ENCODE results near the gene SCN7A.
"Not testable (repeated sequence)": the region's sequence is repeated elsewhere in the genome, so short reads cannot be mapped to it uniquely, and the experiment has no call there.

The SCN7A gene

DNA sequence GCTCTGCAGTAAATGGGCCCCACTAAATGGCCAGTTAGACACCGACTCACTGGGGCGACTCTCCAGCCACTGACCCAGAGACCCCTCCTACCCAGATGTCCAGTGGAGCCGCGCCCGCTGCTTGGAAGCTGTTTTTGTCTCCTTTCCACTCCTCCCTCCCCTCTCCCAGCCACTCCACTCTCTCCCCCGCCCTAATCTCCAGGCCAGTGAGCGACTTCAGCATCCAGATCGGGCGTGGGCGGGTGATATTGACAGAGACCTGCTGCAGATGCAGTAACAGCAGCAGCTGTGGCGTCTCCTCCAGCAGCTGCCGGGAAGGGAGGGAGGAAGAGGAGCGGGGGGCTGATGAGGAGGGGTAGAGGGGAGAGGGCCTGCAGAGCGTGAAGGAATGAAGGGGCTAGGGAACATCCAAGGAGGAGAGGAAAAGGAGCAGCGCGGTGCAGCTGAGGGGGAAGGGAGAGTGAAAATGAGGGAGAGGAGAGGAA, at the start of gene SCN7A:
Gene SCN7A, minus strand, starts transcription at position 110 of the 485 bp plus-strand sequence. CDS start 16,553 bp downstream, outside the sequence.
- no peak for DNase-seq

DNA sequence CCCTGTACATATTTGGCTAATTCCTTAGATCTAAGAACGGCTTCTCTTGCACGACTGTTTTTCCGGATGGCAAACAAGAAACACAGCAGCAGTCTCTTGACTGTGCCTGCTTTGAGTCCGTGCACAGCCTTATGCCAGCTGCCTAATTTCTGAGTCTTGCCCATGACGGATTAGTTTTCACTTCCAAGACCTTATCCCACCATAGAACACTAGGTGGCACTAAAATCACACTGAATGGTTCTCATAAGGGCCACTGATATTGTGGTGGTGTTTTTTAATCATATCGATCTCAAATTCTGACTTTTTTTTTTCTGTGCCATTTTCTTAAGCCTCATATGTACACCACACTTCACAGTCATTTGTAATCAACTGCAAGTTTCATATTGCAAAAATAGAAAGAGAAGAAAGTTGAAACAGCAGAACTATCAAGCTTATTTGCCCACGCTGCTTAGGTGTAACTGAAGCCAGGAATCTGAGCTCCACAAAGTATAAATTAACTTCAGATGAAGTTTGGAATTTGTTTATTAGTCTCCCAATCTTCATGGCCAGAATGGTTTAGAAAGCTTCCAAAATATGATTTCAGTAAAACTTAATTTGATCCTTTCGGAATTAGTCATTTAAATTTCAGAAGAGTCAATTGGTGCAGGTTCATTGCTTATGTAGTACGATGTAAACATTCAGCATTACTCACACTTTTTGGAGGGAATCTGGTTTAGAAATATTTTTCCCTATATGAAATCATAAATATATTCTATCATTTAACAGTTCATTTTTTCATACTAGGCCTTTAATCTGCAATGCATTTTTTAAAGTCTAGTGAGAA, 45.5 kb upstream of the SCN7A start:
- no peak for DNase-seq

DNA sequence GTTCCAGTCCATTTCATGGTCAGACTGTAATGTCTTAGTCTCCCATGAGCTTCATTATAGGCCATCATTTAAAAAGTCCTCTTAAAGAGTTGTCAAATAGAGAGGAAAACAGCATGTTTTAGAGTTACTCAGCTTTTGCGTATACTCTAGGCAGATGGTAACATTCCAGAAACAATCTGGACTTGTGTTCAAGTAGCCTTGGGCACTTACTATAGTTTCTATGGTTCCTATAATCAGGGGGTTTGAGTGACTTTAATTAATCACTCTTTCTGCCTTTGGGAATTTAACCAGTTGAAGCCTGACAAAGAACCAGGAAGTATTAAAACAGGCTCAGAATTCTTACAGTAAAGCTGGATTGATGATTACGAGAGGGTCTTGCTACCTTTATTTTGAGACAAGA, 42.1 kb upstream of the SCN7A start:
- DNase-seq, result no peak

DNA sequence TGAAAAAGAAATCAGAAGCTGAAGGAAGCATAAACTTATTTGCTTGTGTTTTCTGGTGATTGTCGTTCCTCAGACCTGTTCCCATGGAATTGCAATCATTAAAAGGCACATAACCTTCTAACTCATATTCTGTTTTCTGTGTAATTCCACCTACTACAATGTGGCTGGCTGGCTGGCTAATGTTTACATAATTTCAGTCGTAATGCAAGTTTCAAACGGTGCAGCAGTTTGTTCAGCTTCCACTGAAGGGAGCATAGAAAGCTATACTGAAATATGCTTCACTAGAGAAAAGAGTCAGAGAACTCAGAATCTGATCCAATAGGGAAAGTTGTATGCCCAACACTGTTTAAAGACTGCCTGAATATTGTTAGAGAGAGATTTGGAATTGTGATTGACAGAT, 27.1 kb upstream of the SCN7A start:
- DNase-seq, result no peak

DNA sequence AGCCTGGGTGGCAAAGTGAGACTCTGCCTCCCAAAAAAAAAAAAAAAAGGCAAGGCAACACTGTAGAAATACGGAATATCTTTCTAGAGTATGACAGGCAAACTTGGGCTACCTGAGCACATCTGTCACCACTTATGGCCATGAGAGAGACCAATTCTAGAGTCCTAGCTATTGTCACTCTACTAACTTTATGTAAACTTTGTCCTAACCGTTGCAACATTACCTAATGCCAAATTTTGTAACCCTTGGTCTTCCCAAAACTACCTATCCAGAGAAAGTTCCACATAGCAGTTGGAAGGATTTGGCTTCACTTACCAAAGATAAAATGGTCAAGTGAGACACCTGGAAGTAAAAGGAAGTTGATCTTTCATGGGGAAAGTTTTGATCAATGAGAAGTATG, 26.6 kb upstream of the SCN7A start:
- no peak for DNase-seq

DNA sequence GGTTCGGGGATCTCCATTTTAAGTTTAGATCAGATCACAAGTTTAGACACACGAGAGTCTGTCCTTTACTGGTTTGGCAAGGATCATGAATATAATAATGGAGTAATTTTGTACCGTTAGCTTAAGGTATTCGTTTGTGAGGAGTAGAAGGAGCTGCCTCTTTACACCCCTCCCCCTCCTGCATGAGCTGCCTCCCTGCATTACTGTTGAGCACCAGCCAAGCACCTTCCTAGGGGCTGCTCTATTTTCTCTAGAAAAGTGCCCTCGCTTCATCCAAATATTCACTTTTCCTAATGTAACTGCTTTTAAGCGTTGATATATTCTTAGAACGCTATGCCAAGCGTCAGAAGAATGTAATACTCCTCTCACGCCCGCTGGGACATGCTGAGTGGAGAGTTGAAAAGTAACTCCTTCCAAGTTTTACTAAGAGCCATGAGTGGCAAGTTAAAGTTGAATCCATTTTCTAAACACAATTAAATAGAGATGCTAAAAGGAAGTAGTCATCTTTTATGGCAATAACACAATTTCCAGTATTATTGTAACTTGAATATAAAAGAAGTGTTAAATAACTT, 25.4 kb upstream of the SCN7A start:
- DNase-seq, result no peak

DNA sequence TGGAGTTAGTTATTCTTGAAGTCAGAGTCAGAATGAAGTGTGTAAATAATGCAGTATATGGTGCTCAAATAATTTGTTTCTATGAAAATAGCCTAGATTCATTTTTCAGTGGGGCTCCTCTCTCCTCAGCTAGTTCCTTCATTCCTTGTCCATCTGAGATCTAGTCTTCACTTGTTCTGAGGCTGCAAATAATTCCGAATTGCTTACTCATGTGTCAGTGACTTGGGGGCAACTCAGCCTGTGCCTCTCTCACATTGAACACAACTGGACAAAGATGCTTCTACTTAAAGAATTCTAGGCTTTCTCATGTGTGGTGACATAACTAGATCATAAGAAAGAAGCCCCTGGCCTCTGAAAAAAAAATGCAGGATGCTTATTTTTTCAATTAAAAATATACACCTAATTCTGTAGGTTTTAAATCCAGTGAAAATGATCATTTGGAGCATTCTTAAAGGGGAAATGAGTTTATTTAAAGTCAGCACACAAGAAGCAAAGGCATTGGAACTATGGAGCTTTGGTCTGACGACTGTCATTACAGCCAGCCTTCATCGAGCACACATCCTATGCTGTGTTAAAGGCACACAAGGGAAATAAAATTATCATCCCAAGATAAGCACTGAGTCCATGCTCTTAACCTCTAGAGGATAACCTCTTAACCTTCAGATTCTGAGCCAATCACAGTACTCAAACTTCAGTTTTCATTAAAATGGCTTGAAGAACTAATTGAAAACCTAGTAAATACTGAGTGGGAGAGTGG, 24.8 kb upstream of the SCN7A start:
- DNase-seq, result no peak

DNA sequence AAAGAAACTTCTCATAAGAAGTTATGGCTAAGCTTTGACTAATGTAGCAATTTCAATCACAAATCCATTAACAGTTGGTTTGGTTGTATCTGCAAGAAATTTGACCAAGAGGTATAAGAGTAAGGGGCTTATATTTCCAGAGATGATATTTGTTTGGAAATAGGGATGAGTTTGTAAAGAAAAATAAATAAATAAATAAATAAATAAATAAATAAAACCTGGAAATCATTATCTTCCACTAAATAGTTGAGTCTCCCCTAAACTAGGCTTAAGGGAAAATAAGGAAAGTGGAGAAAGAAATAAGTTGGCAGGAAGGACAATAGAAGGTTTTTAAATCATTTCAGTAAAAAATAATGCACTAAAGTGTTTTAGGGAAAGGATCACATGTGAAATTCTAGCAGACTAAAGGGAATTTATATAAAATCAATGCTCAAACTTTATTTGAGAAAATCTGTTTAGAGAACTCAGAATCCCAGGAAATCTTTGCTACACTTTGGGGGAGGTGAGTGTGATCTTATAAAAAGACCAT, 23.5 kb upstream of the SCN7A start:
- DNase-seq, result no peak

DNA sequence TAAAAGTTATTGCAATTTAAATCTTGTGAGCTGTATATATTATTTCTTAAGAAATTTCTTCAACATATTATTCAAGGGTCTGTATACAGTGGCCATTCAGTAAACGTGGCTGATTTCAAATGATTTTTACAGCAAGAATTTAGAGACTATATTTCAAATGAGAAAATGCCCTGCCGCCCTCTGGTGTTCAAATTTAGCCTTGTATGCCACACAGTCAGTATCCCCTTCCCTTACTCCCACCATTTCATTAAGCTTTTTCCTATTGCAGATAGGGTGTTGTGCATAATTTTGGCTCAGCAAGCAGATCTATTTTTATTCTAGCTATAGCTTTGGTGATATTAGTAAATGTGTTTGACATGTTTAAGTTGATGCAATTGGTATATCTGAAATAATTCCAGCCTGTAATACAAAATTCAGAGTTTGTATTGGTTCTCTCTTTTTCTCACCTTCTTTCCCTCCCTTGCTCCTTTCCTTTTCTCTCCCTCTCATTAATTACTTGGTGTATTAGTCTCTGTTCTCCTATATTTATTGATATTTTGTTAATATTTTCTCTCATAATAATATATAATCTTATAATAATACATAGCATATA, 22.8 kb upstream of the SCN7A start:
- no peak for DNase-seq

DNA sequence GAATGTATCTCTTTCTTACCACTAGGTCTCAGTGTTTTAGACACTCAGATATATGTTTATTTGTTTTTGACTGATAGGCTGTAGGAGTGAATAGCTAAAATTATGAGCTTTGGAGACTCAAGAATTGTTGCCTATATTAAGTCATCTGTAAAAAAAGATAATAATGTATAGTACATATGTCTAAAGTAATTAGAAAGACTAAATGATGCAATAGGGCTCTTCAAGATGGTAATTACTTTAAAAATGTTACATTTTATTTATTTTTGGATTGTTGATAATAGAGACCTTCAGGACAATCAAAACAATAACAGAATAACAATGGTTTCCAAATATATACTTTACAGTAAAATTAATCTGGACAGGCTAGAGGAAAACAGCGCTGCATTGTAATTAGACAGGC, 19.9 kb upstream of the SCN7A start:
- DNase-seq, result no peak

DNA sequence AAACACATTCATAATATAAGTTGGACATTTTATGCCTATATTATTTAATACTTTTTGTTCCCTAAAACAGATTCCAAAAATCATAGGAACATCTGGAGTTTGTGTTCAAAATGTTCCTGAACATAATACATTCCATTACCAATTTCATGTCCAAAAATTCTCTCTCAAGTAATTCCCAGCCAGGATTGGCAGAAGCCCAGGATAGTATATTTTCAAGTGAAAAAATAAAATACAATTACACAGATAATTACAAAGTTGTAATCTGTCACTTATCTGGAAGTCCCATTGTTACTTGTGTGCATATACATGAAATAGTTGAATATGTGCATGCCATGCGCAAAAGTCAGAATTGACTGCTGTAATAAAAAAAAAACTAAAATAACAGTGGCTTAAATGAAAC, 5.2 kb upstream of the SCN7A start:
- DNase-seq, result no peak

DNA sequence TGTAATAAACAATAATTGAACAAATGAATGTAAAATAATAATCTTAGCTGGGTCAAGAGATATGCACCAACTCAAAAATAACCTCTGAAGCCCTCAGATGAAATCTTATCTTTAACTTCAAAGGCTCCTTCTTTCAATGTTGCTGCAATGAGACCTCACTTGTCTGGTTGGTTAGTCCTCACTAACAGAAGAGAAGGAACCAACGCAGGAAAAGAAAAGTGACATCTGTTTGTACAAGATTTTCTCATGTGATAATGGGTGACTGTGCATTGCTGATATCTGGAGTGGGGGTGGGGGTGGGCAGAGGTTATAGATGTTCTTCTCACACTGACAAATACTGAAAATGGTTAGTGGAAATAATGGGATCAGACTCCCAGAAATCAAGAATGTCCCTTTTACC, 2.6 kb downstream of the SCN7A start:
- DNase-seq, result no peak

DNA sequence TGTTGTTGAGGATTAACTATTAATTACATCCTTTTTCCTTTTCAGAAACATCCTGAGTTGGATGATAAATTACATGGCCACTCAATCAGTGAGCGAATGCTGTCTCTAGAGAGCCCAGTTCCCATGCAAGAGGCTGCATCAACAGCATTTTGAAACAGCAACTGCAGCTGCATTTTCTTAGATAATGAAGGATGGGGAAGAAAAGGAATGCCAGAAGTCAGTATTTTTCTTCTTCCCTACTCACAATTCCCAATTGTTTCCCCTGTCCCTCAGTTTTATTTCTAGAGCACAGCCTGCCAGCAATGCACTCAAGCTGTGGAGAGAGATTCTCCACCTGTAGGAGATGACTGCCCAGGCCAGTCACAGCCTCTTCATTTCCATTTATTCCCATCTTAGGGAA, 6.9 kb downstream of the SCN7A start:
- no peak for DNase-seq

DNA sequence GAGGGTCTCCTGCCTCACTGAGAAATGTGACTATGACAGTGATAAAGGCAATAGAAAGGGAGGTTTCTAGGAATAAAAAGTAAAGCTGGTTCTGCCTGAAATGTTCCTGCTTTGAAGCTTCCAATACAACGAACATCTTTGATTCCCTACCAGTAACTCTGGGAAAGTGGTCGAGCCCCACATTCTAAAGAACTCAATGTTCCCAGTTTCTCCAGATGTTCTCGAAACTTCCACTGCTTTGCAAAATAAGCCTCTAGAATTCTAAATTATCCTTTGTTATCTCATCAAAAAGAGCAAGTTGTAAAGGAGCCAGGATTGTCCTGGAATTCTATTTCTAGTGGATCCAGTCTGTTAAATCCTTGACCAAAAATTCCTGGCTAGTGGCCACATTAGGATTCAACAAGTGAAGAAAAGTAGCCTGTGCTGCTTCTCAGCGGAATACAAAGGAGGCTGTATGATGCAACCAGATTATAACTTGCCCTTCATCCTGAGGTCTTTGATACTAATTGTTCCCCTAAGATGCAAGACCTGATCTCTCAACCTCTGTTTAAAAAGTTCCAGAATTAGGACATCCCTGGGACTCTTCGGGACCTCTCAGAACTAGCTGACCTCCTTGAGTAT, 8.4 kb downstream of the SCN7A start:
- no peak for DNase-seq

DNA sequence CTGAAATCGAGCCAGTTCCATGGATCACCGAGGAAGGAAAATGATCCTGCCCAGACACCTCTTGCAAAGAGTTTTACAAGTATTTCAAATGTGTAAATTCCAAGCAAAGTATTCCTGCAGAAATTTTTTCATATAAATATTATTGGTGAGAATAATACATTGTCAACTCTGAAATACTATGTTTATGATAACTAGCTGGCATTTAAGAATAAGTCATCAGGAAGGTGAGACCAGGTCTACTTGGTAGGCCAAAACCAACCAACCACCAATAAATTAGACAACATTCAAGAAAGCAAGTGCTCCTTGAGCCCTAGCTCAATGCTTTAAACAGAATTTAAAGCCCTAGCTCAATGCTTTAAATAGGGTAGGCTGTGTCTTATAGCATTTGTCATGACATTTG, 21.7 kb downstream of the SCN7A start:
- DNase-seq, result no peak

DNA sequence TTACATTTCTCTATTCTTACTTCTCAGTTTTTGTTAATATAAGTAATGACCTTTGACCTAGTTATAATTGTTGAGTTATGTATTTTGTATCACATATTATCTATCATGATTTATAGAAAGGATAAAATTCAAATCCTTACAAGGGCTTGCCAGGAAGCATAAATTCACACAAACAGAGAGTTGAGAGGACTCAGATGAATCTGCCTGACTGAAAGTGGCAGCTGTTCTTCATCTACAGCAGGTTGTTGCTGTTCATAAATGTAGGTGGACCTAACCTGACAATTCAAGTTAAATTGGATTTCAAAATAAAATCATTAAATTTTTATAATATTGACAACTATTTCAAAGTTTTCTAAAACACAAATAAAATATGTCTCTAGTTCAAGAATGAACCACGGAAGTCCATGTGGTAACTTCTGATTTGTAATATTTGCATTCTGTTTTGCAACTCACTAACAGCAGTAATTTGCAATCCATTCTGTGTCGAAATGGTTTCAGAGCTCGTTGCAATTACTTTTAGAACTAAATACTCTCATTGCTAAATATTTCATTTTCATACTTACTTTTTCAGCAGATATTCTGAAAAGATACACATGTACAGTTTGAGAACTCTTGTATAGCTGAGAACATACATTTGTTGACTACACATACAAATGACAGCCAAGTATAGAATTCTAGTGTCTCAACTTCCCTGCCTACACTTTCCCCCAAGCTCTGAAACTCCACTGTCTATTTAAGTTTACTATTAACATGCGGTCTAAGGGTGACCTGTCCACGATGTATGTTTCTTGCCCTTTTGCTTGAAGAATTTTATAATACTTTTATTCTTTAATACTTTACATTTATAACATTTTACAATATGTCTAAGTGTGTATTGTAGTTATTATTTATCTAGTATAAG, 25.7 kb downstream of the SCN7A start:
- no peak for DNase-seq

DNA sequence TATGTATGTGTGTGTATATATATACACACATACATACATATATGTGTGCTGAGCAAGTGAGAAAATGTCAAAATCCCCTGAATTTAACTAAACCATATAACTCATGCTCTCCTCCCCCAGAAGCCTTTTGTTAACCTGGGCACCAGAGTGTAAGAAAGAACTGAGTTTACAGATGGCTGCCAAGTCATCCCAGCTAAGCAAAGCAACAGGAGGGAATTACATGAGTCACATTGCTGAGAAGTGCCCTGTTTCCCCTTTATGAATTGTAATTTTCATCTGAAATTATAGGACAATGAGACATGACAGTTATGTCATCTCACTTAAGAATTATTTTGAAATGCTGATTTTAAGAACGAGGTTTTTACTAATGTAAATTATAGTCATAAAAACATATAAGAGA, 29.9 kb downstream of the SCN7A start:
- no peak for DNase-seq

DNA sequence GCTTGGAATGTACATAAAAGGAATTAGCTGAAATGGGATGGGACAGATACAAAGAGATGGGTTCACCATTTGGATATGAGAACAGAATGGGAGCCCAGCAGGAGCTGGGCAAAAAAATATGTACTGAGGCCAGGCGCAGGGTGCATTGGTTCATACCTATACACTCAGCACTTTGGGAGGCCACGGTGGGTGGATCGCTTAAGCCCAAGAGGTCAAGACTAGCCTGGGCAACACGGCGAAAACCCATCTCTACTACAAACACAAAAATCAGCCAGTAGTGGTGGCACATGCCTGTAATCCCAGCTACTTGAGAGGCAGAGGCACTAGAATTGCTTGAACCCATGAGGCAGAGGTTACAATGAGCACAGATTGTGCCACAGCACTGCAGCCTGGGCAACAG, 30.4 kb downstream of the SCN7A start:
- DNase-seq, result no peak

DNA sequence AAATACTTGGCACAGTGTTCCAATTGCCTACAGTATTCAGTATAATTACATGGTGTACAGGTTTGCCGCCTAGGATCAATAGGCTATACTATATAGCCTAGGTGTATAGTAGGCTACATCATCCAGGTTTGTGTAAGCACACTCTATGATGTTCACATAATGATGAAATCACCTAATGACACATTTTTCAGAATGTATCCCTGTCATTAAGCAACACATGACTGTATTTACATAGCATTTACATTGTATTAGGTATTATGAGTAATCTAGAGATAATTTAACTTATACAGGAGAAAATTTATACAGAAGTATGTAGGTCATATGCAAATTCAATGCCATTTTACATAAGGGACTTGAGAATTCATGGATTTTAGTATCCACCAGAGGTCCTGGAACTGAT, 35.4 kb downstream of the SCN7A start:
- DNase-seq, result no peak

DNA sequence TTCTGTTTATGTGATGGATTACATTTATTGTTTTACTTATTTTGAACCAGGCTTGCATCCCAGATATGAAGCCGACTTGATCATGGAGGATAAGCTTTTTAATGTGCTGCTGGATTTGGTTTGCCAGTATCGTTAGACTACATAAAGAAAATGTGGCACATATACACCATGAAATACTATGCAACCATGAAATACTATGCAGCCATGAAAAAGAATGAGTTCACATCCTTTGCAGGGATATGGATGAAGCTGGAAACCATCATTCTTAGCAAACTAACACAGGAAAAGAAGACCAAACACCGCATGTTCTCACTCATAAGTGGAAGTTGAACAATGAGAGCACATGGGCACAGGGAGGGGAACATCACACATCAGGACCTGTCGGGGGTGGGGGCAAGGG, 38.2 kb downstream of the SCN7A start:
- DNase-seq, result not testable (repeated sequence)

DNA sequence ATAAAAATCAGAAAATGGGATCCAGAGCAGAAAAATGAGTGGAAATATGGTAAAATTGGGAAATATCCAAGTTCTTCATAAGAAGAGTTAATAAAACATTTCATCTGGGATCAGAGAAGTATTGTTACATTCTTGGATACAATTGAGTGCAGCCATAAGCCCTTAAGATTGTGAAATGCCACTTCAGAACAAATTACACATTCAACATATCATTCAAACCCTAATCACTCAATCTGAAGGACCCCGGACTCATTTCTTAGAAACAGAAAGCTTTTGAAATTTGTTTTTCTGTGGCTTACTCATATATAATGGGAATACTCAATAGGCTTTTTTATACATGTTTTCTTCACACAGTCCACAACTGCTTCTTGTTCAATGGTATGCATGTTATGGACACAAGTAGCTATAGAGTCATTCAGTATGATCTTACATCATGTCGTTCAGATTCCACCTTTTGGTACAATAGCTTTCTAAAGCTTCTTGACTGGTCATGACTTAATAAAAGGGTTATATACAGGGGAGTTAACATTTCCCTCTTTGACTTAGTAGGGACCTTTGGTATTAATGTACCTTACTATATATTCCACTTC, 39.9 kb downstream of the SCN7A start:
- DNase-seq, result no peak

Measured in stimulated activated CD8-positive, alpha-beta memory T cell treated with anti-CD3 and anti-CD28 coated beads, Interleukin-4, amount 100 ng/mL, for 48 hours (primary cell).